GM12878 (cell line): ENCODE measurements around the gene TNFRSF1A. TPM values are rescaled to one million over a fixed set of nuclear protein-coding genes. Genes with fewer than 3 reads are reported as not detected.

Source experiments
- ATAC-seq: fragments of 200-7000 bp; cut with Tn5 transposase; 3 replicates; pipeline ENCODE4 v1.9.1; 2020; ENCODE audit warnings: mild to moderate bottlenecking, moderate library complexity
- BruUV-seq: library from RNA; stranded (reverse); fragments of 400-500 nt; replicated peaks from 2 replicates; lab custom pipeline; 2021; lab: Mats Ljungman, UMichigan
- CTCF ChIA-PET: fragments of 300-600 bp; sonication (Branson Sonifier 250); formaldehyde crosslinking; extraction: SDS; loops from one replicate; lab custom pipeline; 2021; ENCODE audit warnings: inconsistent platforms; lab: Yijun Ruan, JAX
- POLR2A ChIA-PET: fragments of 350-600 bp; formaldehyde crosslinking; extraction: SDS; loops from one replicate; lab custom pipeline; 2021; ENCODE audit warnings: inconsistent platforms; lab: Charles Lee
- RAD21 ChIA-PET: fragments of 300-600 bp; sonication (Branson Sonifier 250); formaldehyde crosslinking; loops from one replicate; lab custom pipeline; 2023; ENCODE audit warnings: antibody characterized with exemption; ENCODE audit not compliant: unreplicated experiment; lab: Charles Lee
- SMC1A ChIA-PET: fragments of 300-600 bp; sonication (Branson Sonifier 250); formaldehyde crosslinking; loops from one replicate; lab custom pipeline; 2023; ENCODE audit not compliant: unreplicated experiment, uncharacterized antibody; lab: Charles Lee
- DNase-seq: peaks from one replicate; pipeline ENCODE4 v3.0.0-alpha.2; 2011; ENCODE audit warnings: low read depth, low spot score
- FAIRE-seq: peaks from 3 replicates; lab custom pipeline; 2011; peaks lifted over from hg19 to GRCh38; lab: Jason Lieb, UNC
- H2AFZ ChIP-seq: 2 replicates; pipeline ENCODE4 v1.6.0; 2011; ENCODE audit warnings: low read depth, low read length, control low read depth; ENCODE audit not compliant: control insufficient read depth
- H3K27ac ChIP-seq: 2 replicates; pipeline ENCODE4 v1.5.1; 2011; ENCODE audit warnings: control low read depth; ENCODE audit not compliant: control insufficient read depth, insufficient read depth
- H3K27me3 ChIP-seq, 2 experiments: replicated peaks in 1 of 2; 2 replicates each; pipeline versions ENCODE4 v1.6.0 to v1.6.1; 2011; ENCODE audit warnings: low read length in 1 of 2; ENCODE audit not compliant: control insufficient read depth in 2 of 2, insufficient read depth in 2 of 2
- H3K36me3 ChIP-seq, 2 experiments: 2 replicates each; pipeline ENCODE4 v1.5.1; 2011; ENCODE audit warnings: low read length in 1 of 2; ENCODE audit not compliant: control insufficient read depth in 2 of 2, insufficient read depth in 2 of 2
- H3K4me1 ChIP-seq: 2 replicates; pipeline ENCODE4 v1.6.1; 2011; ENCODE audit warnings: mild to moderate bottlenecking, low read length, moderate library complexity, mixed read lengths; ENCODE audit not compliant: control insufficient read depth, insufficient read depth
- H3K4me2 ChIP-seq: 2 replicates; pipeline ENCODE4 v1.6.0; 2011; ENCODE audit warnings: control low read depth; ENCODE audit not compliant: control insufficient read depth, insufficient read depth
- H3K4me3 ChIP-seq: fragments of 200-600 bp; sonication (generic); 2 replicates; pipeline ENCODE4 v1.5.1; 2016
- H3K79me2 ChIP-seq: 2 replicates; pipeline ENCODE4 v1.6.0; 2011; ENCODE audit warnings: low read length; ENCODE audit not compliant: control insufficient read depth, insufficient read depth
- H3K9ac ChIP-seq: 2 replicates; pipeline ENCODE4 v1.8.0; 2011; ENCODE audit warnings: low read length, control low read depth, mixed read lengths; ENCODE audit not compliant: control insufficient read depth, insufficient read depth
- H3K9me3 ChIP-seq: replicated peaks from 3 replicates; pipeline ENCODE4 v1.5.1; 2011; ENCODE audit warnings: mild to moderate bottlenecking, low read length; ENCODE audit not compliant: control insufficient read depth, insufficient read depth
- H4K20me1 ChIP-seq: 2 replicates; pipeline ENCODE4 v1.6.0; 2011; ENCODE audit not compliant: control insufficient read depth, insufficient read depth
- ATF7 ChIP-seq: fragments of 450-650 bp; IDR thresholded peaks from 2 replicates; pipeline ENCODE4 v1.6.1; 2016; ENCODE audit warnings: low read depth, mild to moderate bottlenecking
- CBX5 ChIP-seq: sonication (generic); IDR thresholded peaks from 2 replicates; pipeline ENCODE4 v1.6.1; 2016; ENCODE audit warnings: low read depth, moderate library complexity, mild to moderate bottlenecking, inconsistent platforms
- E2F8 ChIP-seq: fragments of 450-650 bp; IDR thresholded peaks from 2 replicates; pipeline ENCODE4 v1.6.1; 2018; ENCODE audit warnings: mild to moderate bottlenecking, low read depth, moderate library complexity; ENCODE audit not compliant: partially characterized antibody
- EGR1 ChIP-seq, 2 experiments: IDR thresholded peaks; 1 replicate in 1 of 2; 2 replicates in 1 of 2; pipeline ENCODE4 v1.6.1; 2011 to 2012; ENCODE audit warnings: low read depth in 2 of 2, low read length in 2 of 2, borderline replicate concordance in 1 of 2, mild to moderate bottlenecking in 1 of 2, moderate library complexity in 1 of 2
- ESRRA ChIP-seq: IDR thresholded peaks from 2 replicates; pipeline ENCODE4 v1.6.1; 2012; ENCODE audit warnings: mild to moderate bottlenecking, low read length, improper control_type of control experiment
- GABPA ChIP-seq: IDR thresholded peaks from 2 replicates; pipeline ENCODE4 v1.6.1; 2014; ENCODE audit warnings: antibody characterized with exemption, low read depth, mild to moderate bottlenecking, inconsistent platforms
- HCFC1 ChIP-seq: fragments of 150-350 bp; IDR thresholded peaks from 2 replicates; pipeline ENCODE4 v1.6.1; 2014; ENCODE audit warnings: low read length
- HDGF ChIP-seq: fragments of 450-650 bp; IDR thresholded peaks from 2 replicates; pipeline ENCODE4 v1.6.1; 2016; ENCODE audit warnings: antibody characterized with exemption
- IKZF1 ChIP-seq: fragments of 450-650 bp; conservative IDR thresholded peaks from 2 replicates; pipeline ENCODE4 v1.6.1; 2017; ENCODE audit warnings: antibody characterized with exemption, mild to moderate bottlenecking
- JUND ChIP-seq: IDR thresholded peaks from 2 replicates; pipeline ENCODE4 v1.6.1; 2012; ENCODE audit warnings: low read depth, mild to moderate bottlenecking, low read length, improper control_type of control experiment, moderate library complexity
- MEF2B ChIP-seq: fragments of 450-650 bp; IDR thresholded peaks from 2 replicates; pipeline ENCODE4 v1.6.1; 2018; ENCODE audit warnings: mild to moderate bottlenecking, moderate library complexity; ENCODE audit not compliant: partially characterized antibody, poor library complexity, severe bottlenecking
- MTA2 ChIP-seq: fragments of 450-650 bp; IDR thresholded peaks from 2 replicates; pipeline ENCODE4 v1.6.1; 2016; ENCODE audit warnings: low read depth, mild to moderate bottlenecking, moderate library complexity
- NR2C1 ChIP-seq: fragments of 450-650 bp; IDR thresholded peaks from 2 replicates; pipeline ENCODE4 v1.6.1; 2017; ENCODE audit warnings: antibody characterized with exemption, mild to moderate bottlenecking, moderate library complexity
- PAX8 ChIP-seq: fragments of 450-650 bp; IDR thresholded peaks from 2 replicates; pipeline ENCODE4 v1.6.1; 2017; ENCODE audit warnings: mild to moderate bottlenecking, moderate library complexity
- PML ChIP-seq: IDR thresholded peaks from 2 replicates; pipeline ENCODE4 v1.6.1; 2012; ENCODE audit warnings: low read length, inconsistent platforms
- POU2F2 ChIP-seq: IDR thresholded peaks from 3 replicates; pipeline ENCODE4 v1.6.1; 2011; ENCODE audit warnings: low read depth, mild to moderate bottlenecking, low read length, borderline replicate concordance
- SRF ChIP-seq, 2 experiments: IDR thresholded peaks; 2 replicates each; pipeline ENCODE4 v1.6.1; 2011; ENCODE audit warnings: low read depth in 2 of 2, low read length in 2 of 2, mild to moderate bottlenecking in 1 of 2, moderate library complexity in 1 of 2
- SUZ12 ChIP-seq: fragments of 200-600 bp; sonication (generic); IDR thresholded peaks from one replicate; pipeline ENCODE4 v1.6.1; 2018; ENCODE audit warnings: antibody characterized with exemption, mild to moderate bottlenecking; ENCODE audit not compliant: unreplicated experiment
- ZBTB33 ChIP-seq: fragments of 450-650 bp; IDR thresholded peaks from 2 replicates; pipeline ENCODE4 v1.6.1; 2017; ENCODE audit warnings: mild to moderate bottlenecking
- ZNF274 ChIP-seq: IDR thresholded peaks from one replicate; pipeline ENCODE4 v1.8.0; 2011; ENCODE audit not compliant: insufficient read length, insufficient read depth
- WGBS: methylation state at CpG from one replicate; pipeline ENCODE4 v1.1.6; 2016; ENCODE audit warnings: low lambda C conversion rate; ENCODE audit not compliant: insufficient replicate concordance, insufficient coverage; ENCODE audit errors: missing lambda C conversion rate; 5-methylcytosine and 5-hydroxymethylcytosine counted together
- in situ Hi-C: fragments of 300-500 bp; cut with MboI; formaldehyde crosslinking; loops from 9 replicates; pipeline ENCODE4 v1.14.3; 2018; ENCODE audit warnings: mixed read lengths
- intact Hi-C: fragments of 100-400 bp; cut with micrococcal nuclease; formaldehyde crosslinking; loops from one replicate; pipeline ENCODE4 v1.14.2; 2022; ENCODE audit not compliant: unreplicated experiment
- polyA plus RNA-seq, 11 experiments: library from polyadenylated mRNA; depleted of rRNA in 4 of 11; unstranded in 6 of 11; stranded (reverse) in 5 of 11; fragments of >200 nt; fragmentation: Nextera tagmentation in 4 of 11; fragmentation: Illumina TruSeq in 1 of 11; extraction: Ambion mirVana in 4 of 11; extraction: Trizol in 1 of 11; gene quantifications; 1 replicate in 1 of 11; 2 replicates in 10 of 11; pipeline versions ENCODE4 v1.2.1 to v1.2.3, GENCODE V29; 2011 to 2016; ENCODE audit warnings: inconsistent platforms in 2 of 11, missing spikeins in 2 of 11, low read depth in 1 of 11
- total RNA-seq, 4 experiments: library from RNA; depleted of rRNA in 3 of 4; stranded (reverse); fragments of >200 nt in 3 of 4; fragmentation: Illumina TruSeq in 1 of 4; extraction: Trizol in 1 of 4; gene quantifications; 2 replicates each; pipeline versions ENCODE4 v1.2.1 to v1.2.3, GENCODE V29; 2013 to 2021

The TNFRSF1A gene
- total and polyA plus RNA-seq, 10 of the 15 experiments (the other 5 are each of a cell fraction or from before 2014, with no cell fraction given), result 0.24 to 16.5 (median 13.0) TPM

GRCh38 chr12:6279256-6279628, 62.6 kb downstream of the TNFRSF1A start:
- peaks cover 7% of the 10 kb centered on the region; the same call in 1 of the 2 replicates for H3K4me1 ChIP-seq
- no peak overlapping the region for H3K9ac ChIP-seq
- no peak for TF ChIP-seq PAX8
- TF ChIP-seq E2F8, result no peak
- TF ChIP-seq HCFC1, result no peak
- TF ChIP-seq GABPA, result no peak
- TF ChIP-seq ZBTB33, result no peak
- no peak for TF ChIP-seq CBX5
- TF ChIP-seq JUND, result no peak
- no peak for TF ChIP-seq ESRRA
- no peak for TF ChIP-seq MEF2B
- TF ChIP-seq NR2C1, result no peak
- TF ChIP-seq PML, result no peak
- no peak for TF ChIP-seq SRF (IDR thresholded peaks at IDR 0.05; ENCODE audit: low read depth in 2 of 2, low read length in 2 of 2)
- TF ChIP-seq IKZF1, result no peak
- no peak for TF ChIP-seq ZNF274
- no peak for TF ChIP-seq EGR1 (IDR thresholded peaks at IDR 0.05; ENCODE audit: borderline replicate concordance in 1 of 2, low read depth in 2 of 2, low read length in 2 of 2)
- no peak for TF ChIP-seq SUZ12
- TF ChIP-seq ATF7, result no peak
- TF ChIP-seq POU2F2, result no peak
- no peak for TF ChIP-seq MTA2
- no peak for TF ChIP-seq HDGF
- H3K79me2 ChIP-seq, result no peaks in the 10 kb centered on the region
- CTCF ChIA-PET, result interaction anchor here (0.6 to 10.1 kb wide), 21 partner anchors 8 to 290 kb away, joined by 3 to 401 read pairs (median 5); partner anchors contain the start of gene CD9
- FAIRE-seq, result no peak
- H4K20me1 ChIP-seq, result no peaks in the 10 kb centered on the region
- no peak overlapping the region for H3K4me2 ChIP-seq
- RAD21 ChIA-PET, result interaction anchor here (0.6 to 9.8 kb wide), 20 partner anchors 8 to 291 kb away, joined by 3 to 304 read pairs (median 3); partner anchors contain the start of gene CD9
- in situ Hi-C loops, result loop anchor here (5.0 kb wide), 1 partner anchor 87 kb away; no protein-coding TSS in a partner anchor
- no peaks in the 10 kb centered on the region for H3K36me3 ChIP-seq
- no peaks in the 10 kb centered on the region for H3K9me3 ChIP-seq
- no peak for ATAC-seq
- 56% methylated on average over 12 of the region's 12 CpGs for WGBS
- H3K27ac ChIP-seq, result no peak overlapping the region
- no peak overlapping the region for H3K4me3 ChIP-seq
- H3K27me3 ChIP-seq, result no peaks in the 10 kb centered on the region
- H2AFZ ChIP-seq, result no peak overlapping the region
- POLR2A ChIA-PET, result interaction anchor here (1.0 to 5.5 kb wide), 4 partner anchors 11 to 111 kb away, joined by 3 to 43 read pairs (median 18); partner anchors contain the start of gene CD9
- intact Hi-C loops, result no loop called here
- SMC1A ChIA-PET, result interaction anchor here (1.0 to 10.3 kb wide), 10 partner anchors 20 to 290 kb away, joined by 3 to 107 read pairs (median 6); partner anchors contain the start of gene CD9
- no peak for DNase-seq
- no TSS peak for BruUV-seq
